Rectal smooth muscle tissue (tissue), 1 donor: Measurements from ENCODE around the gene LONP1.
"Not testable (repeated sequence)": the region's sequence is repeated elsewhere in the genome, so short reads cannot be mapped to it uniquely, and the experiment has no call there.

ENCODE experiments used
- H3K27ac ChIP-seq: one replicate; pipeline ENCODE4 v1.7.0; 2013; ENCODE audit warnings: low read depth, low read length, inconsistent platforms
- H3K27me3 ChIP-seq: one replicate; pipeline ENCODE4 v1.7.0; 2013; ENCODE audit warnings: low read length; ENCODE audit not compliant: control insufficient read depth, insufficient read depth
- H3K36me3 ChIP-seq: one replicate; pipeline ENCODE4 v1.7.0; 2013; ENCODE audit warnings: low read length; ENCODE audit not compliant: control insufficient read depth, insufficient read depth
- H3K4me1 ChIP-seq: one replicate; pipeline ENCODE4 v1.7.0; 2013; ENCODE audit warnings: low read length; ENCODE audit not compliant: control insufficient read depth, insufficient read depth
- H3K4me3 ChIP-seq: one replicate; pipeline ENCODE4 v1.7.0; 2013; ENCODE audit warnings: low read length
- H3K9ac ChIP-seq: one replicate; pipeline ENCODE4 v1.7.0; 2013; ENCODE audit warnings: low read length

LONP1 gene

GRCh38 chr19:5705552-5705951, 14.4 kb downstream of the LONP1 start:
- Histone ChIP-seq H3K27ac (no peak overlapping the region), H3K36me3 (peaks cover 30% of the 10 kb centered on the region), H3K27me3 (no peaks in the 10 kb centered on the region), H3K4me3 (no peak overlapping the region), H3K4me1 (no peaks in the 10 kb centered on the region), H3K9ac (no peak overlapping the region)

DNA sequence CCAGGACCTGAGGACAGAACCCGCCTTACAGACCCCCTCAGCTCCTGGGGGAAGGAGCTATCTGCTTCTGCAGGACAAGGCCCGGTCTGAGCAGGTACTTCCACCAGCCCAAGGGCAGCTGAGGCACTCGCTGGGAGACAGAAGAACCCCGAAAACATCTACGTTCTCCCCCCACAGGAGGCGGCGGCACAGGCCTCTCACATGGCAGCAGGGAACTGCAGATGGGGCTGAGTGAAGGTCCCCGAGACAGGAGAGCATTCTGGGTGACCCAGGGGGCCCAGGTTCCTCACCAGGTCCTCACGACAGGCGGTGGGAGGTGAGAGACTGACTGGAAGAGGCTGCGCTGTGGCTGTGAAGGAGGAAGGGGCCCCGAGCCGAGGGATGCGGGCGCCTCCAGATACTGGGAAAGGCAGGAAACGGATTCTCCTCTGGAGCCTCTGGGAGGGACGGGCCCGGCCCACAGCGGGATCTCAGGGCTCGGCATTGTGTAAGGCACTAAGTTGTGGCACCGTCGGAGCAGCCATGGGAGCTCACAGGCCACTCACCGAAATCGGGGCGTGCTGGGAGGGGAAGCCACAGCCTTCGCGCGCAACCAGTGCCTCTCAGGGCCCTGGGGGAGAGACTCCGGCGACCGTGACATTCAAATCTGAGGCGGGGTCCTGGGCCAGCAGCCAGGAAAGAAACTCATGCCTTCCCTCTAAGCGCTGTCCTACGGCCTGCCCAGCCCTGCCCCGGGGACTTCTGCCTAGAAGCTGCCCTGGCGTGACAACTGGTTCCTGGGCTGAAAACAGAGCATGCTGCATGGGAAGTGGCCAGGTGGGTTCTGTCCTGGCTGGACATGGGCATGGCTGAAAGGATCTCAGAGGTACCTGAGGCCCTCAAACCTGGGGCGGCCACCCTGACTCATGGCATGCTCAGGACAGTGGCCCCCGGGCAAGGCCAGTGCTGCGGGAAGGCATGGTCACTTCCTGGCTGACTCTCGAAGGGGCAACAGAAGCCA, 15.8 kb downstream of the LONP1 start:
- Histone ChIP-seq H3K27me3 (no peaks in the 10 kb centered on the region), H3K36me3 (peaks cover 30% of the 10 kb centered on the region), H3K4me1 (no peaks in the 10 kb centered on the region)

GRCh38 chr19:5702053-5702410, 17.9 kb downstream of the LONP1 start:
- not testable (repeated sequence) for H3K27ac ChIP-seq
- H3K36me3 ChIP-seq: peaks cover 31% of the 10 kb centered on the region

More for the DNA sequence above, 15.8 kb downstream of the LONP1 start:
- Histone ChIP-seq H3K27ac (no peak overlapping the region), H3K4me3 (no peak overlapping the region), H3K9ac (no peak overlapping the region)

GRCh38 chr19:5700455-5701092, 19.4 kb downstream of the LONP1 start:
- H3K4me3 ChIP-seq: no peak overlapping the region
- H3K27ac ChIP-seq: no peak overlapping the region
- peaks cover 30% of the 10 kb centered on the region for H3K36me3 ChIP-seq
- H3K9ac ChIP-seq: no peak overlapping the region
- no peaks in the 10 kb centered on the region for H3K27me3 ChIP-seq
- no peaks in the 10 kb centered on the region for H3K4me1 ChIP-seq

More at GRCh38 chr19:5702053-5702410, 17.9 kb downstream of the LONP1 start:
- not testable (repeated sequence) for H3K9ac ChIP-seq, H3K4me1 ChIP-seq, H3K27me3 ChIP-seq, H3K4me3 ChIP-seq

GRCh38 chr19:5698635-5699422, 21.1 kb downstream of the LONP1 start:
- no peaks in the 10 kb centered on the region for H3K4me1 ChIP-seq
- H3K36me3 ChIP-seq: peaks cover 40% of the 10 kb centered on the region
- H3K9ac ChIP-seq: no peak overlapping the region
- no peak overlapping the region for H3K4me3 ChIP-seq
- H3K27me3 ChIP-seq: no peaks in the 10 kb centered on the region
- H3K27ac ChIP-seq: no peak overlapping the region

DNA sequence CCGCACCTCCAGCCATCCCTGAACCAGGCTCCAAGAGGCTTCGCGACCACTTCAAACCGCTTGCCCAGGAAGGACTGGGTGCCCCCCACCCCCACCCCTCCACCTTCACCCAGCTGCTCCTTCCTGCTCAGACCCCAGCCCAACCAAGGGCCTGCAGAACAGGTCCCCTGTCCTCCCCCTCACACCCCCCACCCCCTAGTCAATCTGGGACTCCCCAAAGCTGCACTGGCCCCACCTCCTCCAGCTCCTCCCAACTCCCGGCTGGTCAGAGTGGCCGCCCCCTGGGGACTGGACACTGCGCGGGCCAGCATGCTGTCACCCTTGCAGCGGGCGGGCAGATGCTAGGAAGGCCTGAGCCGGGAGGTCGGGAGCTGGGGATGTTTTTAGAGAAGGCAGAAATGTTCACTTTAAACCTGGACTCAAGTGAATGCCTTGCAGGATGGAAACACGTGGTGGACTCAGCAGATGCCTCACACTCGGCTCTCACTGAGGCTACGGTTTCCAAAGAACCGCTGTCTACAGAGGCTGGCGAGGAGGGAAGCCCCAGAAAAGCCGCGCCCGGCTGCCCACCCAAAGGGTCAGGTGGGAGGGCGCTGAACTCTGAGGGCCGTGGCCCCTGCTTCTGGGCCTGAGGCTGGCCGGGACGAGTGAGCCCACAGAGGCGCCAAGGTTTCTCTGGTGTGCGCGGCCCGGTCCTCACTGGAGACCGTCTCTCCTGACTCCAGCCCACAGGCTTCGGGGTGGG, 21.9 kb downstream of the LONP1 start:
- H3K27ac ChIP-seq: no peak overlapping the region
- no peaks in the 10 kb centered on the region for H3K4me1 ChIP-seq
- H3K4me3 ChIP-seq: no peak overlapping the region
- no peak overlapping the region for H3K9ac ChIP-seq
- H3K36me3 ChIP-seq: peaks cover 40% of the 10 kb centered on the region
- no peaks in the 10 kb centered on the region for H3K27me3 ChIP-seq

DNA sequence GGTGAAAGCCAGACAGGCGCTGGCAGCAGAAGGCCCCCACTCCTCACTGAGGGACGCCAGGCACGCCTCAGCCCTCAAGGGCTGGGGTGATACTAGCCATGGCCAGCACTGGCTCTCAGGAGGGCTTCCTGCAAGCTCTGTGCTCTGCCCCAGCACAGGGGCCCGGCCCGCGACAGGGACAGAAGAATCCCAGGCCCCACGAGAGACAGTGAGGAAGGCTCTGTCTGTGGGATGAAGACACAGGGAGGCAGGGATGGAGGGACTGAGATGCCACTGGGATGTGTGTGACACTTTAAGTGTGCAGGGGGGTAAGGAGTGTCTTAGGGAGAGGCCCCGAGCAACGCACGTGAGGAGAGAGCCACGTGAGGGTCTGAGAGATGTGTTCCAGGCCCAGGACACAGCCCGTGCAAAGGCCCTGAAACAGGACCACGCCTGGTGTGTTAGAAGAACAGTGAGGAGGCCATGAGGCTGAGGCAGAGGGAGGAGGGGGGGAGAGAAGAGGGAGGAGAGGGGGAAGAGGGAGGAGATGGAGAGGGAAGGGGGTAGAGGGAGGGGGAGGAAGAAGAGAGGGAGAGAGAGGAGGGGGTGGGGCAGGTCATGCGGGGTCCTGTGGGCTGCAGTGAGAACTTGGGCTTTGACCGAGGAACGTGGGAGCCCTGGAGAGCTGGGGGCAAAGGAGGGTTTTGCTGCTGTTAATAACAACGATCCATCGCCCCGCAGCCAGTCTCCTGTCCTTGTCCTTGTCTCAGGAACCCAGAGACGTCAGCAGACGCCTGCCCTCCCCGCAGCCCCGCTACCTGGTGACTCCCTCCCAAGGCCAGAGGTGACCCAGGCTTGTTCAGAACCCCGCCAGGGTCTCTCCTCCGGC, 22.7 kb downstream of the LONP1 start:
- H3K27ac ChIP-seq: no peak overlapping the region
- H3K4me1 ChIP-seq: no peaks in the 10 kb centered on the region
- H3K9ac ChIP-seq: no peak overlapping the region
- H3K27me3 ChIP-seq: no peaks in the 10 kb centered on the region
- H3K36me3 ChIP-seq: peaks cover 47% of the 10 kb centered on the region
- H3K4me3 ChIP-seq: no peak overlapping the region

DNA sequence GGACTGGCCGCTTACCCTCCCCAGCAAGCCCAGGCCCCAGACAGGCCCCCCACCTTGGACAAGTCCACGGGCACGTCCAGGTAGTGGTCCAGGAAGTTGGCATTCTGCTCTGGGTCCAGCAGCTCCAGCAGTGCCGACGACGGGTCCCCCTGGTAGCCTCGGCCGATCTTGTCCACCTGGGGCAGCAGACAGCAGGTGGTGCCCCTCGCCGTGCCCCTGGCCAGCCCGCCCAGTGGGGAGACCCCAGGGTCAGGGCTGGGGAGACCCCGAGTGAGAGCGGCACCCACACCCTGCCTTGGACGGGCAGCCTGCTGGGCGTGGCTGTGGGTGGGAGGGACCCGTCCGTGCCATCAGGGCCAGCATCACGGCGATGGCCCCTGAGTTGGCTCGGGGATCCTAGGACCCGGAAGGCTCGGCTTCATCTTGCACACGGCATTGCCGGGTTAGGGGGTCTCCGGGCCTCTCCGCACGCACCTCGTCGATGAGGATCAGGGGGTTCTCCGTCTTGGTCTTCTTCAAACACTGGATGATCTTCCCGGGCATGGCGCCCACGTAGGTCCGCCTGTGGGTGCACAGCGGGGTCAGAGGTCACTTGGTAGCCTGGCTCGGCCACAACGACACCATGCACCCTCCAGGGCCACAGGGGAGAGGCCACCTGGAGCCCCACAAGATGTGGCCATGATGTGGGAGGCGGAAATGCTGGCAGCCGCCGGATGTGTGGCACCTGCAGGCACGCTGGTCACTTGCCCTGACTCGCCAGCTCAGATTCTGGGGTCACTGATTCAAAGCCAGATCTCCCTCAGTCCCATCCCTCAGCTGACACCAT, 23.5 kb downstream of the LONP1 start:
- H3K4me3 ChIP-seq: no peak overlapping the region
- H3K36me3 ChIP-seq: peaks cover 48% of the 10 kb centered on the region
- no peaks in the 10 kb centered on the region for H3K27me3 ChIP-seq

GRCh38 chr19:5695649-5696195, 24.2 kb downstream of the LONP1 start:
- Histone ChIP-seq H3K27me3 (no peaks in the 10 kb centered on the region), H3K36me3 (peaks cover 47% of the 10 kb centered on the region), H3K4me1 (peaks cover 4% of the 10 kb centered on the region), H3K4me3 (no peak overlapping the region), H3K9ac (no peak overlapping the region), H3K27ac (no peak overlapping the region)

More for the DNA sequence above, 23.5 kb downstream of the LONP1 start:
- Histone ChIP-seq H3K27ac (no peak overlapping the region), H3K9ac (no peak overlapping the region), H3K4me1 (peaks cover 4% of the 10 kb centered on the region)

DNA sequence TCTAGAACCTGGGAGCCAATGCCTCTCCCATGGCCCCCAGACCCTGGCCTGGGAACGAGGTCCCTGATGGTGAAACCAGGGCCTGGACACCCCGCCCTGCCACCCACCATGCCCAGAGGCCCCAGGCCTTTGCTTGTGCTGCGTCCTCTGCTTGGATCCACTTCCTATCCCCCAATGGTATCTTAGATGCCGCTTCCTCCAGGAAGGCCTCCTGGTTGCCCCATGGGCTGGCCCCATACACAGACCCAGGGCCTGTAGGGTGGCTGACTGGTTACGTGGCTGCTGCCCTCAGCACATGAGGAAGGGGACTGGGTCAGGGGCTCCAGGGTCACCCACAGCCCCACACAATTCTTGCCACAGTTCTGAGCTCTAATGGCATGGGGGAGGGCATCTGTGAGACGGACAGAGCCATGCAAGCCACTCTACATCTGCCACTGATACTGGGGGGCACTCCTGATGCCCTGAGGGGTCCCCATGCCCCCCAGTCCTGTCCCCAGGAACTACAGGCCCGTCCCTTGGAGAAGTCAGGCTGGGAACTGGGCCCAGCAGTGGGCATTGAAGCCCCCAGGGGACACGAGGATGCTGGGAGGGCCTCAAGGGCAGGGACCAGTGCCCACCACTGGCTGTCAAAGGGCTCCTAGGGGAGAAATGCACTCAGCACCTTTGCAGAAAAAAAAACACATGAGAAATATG, 24.8 kb downstream of the LONP1 start:
- Histone ChIP-seq H3K4me1 (peaks cover 4% of the 10 kb centered on the region), H3K27me3 (no peaks in the 10 kb centered on the region), H3K36me3 (peaks cover 44% of the 10 kb centered on the region), H3K27ac (no peak overlapping the region), H3K4me3 (no peak overlapping the region), H3K9ac (no peak overlapping the region)
